ENCODE data around the gene ST7. TPM values are rescaled to one million over a fixed set of nuclear protein-coding genes. Genes with fewer than 3 reads are reported as not detected.

ST7 gene
- total and polyA plus RNA-seq, 2 of the 8 experiments (the other 6 are each of a cell fraction or from before 2014, with no cell fraction given), result 16.3 to 18.0 TPM

GRCh38 chr7:116910383-116910782 lies 42.9 kb upstream of the ST7 start (continued):
- no peak for TF ChIP-seq EP300 (IDR thresholded peaks at IDR 0.05; ENCODE audit: borderline replicate concordance in 1 of 2, low read depth in 2 of 2, low read length in 2 of 2)

All from H1 (cell line).